Stimulated activated CD4-positive, alpha-beta T cell treated with anti-CD3 and anti-CD28 coated beads, TNF-alpha, amount 100 ng/mL, for 48 hours (primary cell): ENCODE data around the gene MYH15.

Experiments
- DNase-seq, 3 donors: peaks; one replicate each; pipeline ENCODE4 v3.0.0-alpha.2; 2020; ENCODE audit warnings: low read depth in 3 of 3

MYH15 gene

DNA sequence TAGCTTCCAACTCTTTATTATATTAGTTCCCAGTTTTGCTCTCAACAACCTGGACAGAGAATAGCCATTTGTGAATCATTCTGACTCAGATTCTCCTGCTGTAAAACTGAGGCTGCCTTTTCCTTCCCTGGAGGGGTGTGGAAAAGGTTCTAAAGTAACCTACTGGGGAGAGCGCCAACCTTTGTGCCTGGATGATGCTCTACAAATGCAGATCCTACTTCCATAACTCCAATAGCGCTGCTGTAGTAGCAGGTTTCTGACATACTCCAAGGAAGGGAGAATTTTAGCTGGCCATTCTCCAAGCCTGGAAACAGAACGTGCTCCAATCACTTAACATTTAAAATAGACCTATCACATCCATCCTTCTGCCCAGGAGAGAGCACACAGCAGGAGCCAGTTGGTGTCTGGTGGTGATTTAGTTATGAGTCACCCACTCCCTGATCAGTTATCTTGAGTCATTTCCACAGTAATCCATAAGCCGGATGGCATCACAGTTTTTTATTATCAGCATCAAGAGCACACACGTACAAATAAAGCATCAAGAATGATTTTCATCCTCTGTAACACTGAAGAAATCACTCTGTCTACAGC lies 38.3 kb downstream of the MYH15 start:
- DNase-seq, result no peak

DNA sequence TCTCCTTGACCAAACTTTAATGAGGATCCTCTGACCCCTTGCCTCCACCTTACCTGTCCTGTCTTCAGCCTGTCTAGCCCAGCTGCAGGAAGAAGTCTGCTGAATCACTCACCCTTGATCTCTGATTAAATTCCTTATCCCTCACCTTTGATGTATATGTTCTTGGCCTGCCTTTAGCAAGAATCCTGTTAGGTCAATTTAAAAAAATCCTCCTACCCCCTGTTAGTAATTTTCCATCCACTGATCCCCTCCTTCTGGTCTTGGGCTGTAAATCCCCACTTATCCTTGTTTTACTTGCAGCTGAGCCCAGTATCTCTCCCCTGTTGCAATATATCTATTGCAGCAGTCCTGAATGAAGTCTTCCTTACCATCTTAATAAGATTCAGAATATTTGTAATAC lies 39.0 kb downstream of the MYH15 start:
- DNase-seq, result no peak

DNA sequence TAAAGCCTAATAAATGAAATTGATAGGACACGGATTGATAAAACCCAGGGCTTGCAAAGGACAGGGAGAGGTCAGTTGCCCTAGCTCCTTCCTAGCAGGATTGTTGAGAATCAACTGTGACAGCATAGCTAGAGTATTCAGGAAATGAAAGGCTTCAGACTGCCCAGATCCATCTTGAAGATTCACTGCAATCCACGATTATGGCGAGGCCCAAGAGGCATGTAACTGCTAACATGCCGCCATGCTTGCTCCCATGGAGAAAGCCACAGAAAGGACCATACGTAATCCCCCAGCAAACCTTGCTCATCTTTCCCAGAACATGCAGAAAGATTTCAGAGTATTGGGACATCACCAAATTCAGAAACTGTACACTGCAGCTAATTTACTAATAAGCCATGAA lies 41.3 kb downstream of the MYH15 start:
- no peak for DNase-seq

DNA sequence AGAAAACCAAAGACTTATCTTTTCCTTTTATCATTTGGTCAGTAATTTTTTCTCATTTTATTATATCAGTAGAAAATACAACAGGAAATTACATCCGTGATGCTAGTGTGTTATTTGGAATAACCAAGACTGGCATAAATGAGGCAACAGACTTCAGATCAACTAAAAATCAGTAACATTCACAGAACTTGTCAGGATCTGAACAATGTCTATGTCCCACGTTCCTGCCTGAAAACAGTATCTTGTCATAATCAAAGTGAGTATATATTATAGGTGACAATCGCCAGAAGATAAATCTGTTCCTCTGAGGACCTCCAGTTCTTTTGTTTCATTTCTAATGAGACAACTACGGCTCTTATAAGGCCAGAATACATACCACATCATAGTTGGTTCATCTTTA lies 41.8 kb downstream of the MYH15 start:
- no peak for DNase-seq

DNA sequence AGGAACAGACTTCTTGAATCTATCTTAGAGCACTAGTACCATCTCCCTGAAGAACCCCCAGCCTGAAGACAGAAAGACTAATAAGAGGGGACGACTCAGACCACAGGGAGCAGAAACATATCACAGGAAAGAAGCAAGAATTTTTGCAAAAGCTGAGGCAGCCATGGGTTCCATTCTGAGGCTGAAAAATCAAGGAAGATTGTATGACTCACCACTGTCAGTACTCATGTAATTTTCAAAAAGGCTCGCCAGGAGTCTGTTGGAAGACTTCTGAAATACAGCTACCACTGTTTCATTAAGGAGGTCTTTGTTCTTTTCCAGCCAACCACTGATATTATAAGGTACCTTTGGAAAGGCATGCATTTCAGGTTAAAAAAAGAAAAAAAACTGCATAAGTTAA lies 47.5 kb downstream of the MYH15 start:
- DNase-seq, result no peak

DNA sequence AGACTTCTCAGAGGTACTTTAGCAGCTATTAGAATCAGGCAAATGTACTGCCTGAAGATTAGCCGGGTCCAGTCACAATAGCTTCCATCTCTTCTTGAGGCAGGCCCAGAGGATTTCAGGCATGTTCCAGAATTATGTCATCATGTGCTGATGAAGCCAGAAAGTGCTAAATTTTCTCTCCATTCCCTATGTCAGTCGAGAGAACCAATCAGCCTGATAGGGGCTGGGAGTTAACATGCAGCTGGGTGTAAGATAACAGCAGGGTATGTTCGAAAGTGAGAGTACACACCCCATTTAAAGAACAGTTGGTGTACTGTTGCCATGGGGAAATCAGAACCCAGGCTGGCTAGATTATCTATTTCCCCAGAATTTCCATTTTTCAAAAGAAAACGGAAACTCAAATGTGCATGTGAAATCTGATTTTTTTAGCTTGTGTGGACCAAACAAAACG lies 48.7 kb downstream of the MYH15 start:
- no peak for DNase-seq

DNA sequence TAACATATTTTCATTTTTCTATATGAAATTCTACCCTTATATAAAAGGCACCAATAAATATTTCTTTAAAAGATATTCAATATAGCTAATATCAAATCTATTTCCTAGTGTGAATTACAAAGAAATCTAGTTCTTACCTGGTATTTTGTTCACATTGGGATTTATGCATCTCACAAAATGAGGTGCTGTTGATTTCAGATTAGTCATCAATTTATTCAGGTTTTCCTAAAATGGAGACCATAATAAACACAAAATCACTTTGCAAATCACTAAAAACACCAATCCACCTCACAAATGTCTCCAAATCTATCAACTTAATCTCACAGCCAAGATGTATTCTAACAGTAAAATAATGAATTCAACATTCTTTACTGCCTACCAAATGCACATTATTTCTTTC lies 51.2 kb downstream of the MYH15 start:
- no peak for DNase-seq

DNA sequence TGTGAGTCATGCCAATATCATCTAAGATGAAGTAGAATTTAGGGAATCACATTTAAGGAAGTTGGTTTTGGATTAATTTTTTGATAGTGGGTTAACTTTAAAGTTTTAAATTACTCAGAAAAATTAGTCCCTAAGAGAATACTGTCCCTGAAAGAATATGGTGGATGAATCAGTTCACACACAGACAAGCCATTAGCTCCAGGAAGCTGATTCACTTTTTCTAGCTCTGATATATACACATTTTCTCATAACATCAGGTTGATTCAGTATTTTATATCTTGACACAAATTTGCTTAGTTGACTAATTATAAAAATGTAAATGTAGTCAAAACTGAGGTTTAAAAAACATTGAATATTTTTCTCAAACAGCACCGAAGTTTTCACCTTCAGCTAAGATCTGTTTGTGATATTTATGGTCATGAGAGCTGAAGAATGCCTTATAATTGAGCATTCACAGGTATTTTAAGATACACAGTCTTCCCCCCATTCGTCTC lies 55.1 kb downstream of the MYH15 start:
- no peak for DNase-seq

DNA sequence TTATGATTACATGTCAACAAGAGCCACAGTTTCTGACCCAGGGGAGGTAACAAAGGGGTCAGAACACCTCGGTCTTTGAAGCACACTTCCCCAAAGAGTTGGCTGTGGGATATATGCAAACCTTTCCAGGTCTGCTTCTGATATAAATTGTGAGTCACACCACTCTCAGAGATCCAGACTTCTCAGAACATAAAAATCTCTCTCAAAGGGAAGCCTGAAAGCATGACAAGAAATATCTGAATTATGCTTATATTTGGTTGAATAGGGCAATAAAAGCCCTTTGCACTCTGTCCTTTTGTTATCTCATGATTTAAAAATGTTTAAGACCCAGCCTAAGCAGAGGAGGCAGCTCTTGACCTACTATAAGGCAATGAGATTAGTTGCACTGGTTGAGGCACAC lies 56.8 kb downstream of the MYH15 start:
- DNase-seq, result no peak

DNA sequence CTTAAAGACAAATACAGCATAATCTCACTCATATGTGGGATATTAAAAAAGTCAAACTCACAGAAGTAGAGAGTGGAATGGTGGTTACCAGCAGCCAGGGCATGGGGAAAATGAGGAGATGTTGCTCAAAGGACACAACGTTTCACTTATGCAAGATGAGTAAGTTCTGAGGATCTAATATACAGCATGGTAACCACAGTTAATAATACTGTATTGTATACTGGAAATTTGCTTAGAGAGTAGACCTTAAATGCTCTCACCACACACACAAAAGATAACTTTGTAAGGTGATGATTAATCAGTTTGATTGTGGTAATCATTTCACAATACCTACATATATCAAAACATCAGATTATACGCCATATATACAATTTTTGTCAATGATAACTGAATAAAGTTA lies 60.0 kb downstream of the MYH15 start:
- no peak for DNase-seq

DNA sequence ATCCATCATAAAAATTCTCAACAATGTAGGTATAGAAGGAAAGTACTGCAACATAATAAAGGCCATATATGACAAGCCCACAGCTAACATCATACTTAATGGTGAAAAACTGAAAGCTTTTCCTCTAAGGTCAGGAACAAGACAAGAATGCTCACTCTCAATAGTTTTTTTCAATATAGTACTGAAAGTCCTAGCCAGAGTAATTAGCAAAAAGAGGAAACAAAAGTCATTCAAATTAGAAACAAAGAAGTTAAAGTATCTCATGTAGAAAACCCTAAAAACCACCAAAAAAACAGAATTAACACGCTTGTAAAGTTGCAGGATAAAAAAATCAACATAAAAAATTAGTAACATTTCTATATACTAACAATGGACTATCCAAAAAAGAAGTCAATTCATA lies 61.8 kb downstream of the MYH15 start:
- DNase-seq, result no peak

DNA sequence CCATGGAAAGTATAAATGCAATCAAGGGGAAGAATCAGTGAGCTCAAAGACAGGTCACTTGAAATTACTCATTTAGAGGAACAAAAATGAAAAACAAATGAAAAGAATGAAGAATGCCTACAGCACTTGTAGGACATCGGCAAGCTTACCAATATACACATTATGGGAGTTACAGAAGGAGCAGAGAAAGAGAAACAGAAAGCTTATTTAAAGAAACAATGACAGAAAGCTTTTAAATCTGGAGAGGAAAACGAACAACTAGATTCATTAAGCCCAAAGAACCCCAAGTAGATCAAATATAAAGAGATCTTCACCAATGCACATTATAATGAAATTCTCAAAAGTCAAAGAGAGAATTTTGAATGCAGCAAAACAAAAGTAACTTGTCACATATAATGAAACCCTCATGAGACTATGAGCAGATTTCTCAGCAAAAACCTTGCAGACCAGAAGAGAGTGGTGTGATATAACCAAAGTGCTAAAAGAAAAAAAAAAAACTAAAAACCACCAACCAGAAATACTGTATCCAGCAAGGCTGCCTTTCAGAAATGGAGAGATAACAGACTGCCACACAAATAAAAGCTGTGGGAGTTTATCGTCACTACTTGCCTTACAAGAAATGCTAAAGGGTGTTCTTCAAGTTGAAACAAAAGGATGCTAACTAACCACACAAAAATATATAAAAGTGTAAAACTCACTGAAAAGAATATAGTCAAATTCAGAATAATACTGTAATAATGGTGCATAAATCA lies 63.1 kb downstream of the MYH15 start:
- DNase-seq, result no peak

DNA sequence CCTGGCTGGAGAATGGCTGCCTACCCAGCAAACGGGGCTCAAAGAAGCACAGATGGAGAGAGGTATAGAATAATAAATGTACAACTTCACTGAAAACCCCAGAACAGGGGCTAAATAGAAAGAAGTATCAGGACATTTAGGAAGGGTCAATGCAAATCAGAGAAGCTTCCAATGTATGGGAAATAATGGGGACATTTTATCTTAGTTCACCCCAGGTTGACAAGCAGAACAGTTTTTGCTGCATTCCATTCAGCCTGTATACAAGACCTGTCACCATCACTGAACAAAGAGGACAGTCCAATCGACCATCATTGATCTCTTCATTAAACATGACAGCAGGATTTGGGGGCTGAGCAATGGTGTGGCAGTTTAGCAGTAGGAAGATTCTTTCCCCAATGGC lies 68.1 kb downstream of the MYH15 start:
- DNase-seq, result no peak

DNA sequence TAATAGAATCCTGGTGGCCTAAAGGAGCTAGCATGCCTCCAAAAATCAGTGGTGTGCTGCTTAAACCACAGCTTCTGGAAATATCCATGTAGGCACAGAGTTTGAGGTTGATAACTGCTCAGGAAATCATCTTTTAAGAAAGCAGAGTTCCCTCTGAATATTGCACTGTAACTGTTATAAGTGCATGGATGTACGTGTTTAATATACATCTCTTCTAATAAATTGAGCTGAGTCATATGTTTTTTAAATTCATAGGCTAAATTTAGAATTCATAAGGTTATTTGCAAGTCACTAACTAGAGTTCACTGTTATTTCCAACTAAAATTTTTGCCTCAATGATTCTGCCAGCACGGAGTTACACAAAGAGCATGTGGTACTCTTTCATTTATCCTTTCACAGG lies 68.9 kb downstream of the MYH15 start:
- no peak for DNase-seq

DNA sequence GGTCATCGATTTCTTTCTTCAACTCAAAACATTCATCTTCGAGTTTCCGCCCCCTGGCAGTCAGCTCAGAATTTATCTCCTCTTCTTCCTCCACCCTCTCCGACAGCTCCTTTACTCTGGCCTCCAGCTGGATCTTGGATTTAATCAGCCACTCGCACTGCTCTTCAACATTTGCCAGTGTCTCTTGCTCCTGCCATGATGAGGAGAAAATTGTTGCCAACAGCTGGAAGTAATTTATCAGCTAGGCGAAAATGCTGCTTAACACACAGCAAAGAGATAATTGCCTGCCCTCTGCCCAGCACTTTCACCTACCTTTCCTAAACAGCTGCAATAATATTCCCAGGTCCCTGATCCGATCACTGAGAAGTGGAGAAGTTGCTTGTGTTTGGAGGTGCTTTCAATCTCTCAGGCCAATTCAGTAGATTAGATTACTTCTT lies 69.3 kb downstream of the MYH15 start:
- DNase-seq, result no peak

DNA sequence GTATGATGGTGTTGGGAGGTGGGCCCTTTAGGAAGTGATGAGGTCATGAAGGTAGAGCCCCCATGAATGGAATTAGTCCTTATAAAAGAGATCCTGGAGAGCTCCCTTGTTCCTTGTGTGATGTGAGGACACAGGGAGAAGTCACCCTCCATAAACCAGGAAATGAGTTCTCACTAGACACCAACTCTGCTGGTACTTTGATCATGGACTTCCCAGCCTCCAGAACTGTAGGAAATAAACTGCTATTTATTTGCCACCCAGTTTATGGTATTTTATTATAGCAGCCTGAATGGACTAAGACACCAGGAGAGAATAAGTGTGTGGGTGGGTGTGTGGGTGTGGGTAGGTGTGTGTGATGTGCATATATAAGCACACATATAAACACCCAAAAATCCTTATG lies 71.9 kb downstream of the MYH15 start:
- no peak for DNase-seq

DNA sequence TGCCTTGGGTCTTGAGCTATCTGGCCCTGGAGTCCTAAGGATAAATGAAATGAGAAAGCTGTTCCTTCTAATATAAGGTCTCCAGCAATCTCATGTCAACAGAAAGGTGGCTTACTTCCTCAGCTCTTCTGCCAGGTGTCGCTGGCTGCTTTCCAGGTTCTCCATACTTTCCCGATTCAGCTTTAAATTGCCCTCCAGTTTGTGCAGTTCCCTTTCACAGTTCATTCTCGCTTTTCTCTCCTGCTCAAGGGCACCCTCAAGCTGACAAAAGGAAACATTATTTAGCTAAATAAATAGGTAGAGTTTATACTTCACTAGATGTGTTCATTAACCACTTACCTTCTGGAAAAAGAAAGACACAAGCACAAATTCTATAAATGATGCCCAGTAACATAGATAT lies 73.0 kb downstream of the MYH15 start:
- no peak for DNase-seq

DNA sequence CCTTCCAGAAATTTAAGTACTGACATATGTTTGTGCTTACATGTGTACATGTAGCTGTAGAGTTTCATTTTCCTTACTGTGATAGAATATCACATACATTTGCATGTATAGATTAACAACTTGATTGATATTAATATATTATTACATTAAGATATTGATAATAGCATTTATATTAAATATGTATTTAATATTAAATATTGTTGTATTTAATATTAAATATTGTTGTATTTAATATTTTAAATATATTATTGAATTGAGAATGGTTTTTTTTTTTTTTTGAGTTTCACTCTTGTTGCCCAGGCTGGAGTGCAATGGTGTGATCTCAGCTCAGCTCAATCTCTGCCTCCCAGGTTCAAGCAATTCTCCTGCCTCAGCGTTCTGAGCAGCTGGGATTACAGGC lies 76.5 kb downstream of the MYH15 start:
- DNase-seq, result no peak

DNA sequence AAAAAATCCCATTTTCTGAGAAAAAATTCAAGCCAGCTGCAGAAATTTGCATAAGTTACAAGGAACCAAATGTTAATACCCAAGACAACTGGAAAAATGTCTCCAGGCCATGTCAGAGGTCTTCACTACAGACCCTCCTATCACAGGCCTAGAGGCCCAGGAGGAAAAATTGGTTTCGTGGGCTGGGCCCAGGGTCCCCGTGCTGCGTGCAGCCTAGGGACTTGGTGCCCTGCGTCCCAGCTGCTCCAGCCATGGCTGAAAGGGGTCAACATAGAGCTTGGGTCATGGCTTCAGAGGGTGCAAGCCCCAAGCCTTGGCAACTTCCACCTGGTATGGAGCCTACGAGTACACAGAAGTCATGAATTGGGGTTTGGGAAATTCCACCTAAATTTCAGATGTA lies 78.0 kb downstream of the MYH15 start:
- no peak for DNase-seq

DNA sequence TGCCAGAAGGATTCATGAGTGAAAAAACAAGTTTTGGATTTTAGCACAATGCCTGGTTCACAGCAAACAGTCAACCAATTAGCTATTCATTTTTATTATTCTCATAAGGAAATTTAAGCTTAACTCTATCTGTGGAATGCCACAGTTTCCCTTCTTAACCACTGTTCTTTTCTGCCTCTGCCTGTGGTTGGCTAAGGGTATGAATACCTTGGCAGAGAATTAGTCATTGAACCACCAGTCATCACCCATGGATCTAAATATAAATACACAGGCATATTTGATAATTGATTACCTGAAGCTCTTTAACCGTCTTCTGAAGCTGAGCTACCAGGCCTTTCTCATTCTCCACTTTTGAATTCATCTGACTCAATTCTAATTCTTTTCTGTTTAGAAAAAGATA lies 79.9 kb downstream of the MYH15 start:
- DNase-seq, result no peak

DNA sequence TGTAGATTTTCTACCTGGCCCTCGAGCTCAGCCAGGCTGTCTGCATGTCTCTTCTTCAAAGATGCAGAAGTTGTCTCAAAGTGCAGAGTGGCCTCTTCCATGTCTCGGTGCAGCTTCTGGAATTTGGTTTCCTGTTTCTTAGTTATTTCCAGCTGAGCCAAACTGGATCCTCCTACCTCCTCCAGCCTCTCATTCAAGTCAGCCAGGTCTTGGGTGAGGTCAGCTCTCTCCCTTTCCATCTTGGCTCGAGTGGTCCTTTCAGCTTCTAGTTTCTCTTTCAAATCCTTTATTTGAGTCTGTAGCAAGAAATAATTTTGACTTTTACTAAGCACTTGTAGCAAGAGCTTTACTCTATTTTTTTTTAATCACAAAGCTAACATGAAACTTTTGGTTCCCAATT lies 81.8 kb downstream of the MYH15 start:
- no peak for DNase-seq

DNA sequence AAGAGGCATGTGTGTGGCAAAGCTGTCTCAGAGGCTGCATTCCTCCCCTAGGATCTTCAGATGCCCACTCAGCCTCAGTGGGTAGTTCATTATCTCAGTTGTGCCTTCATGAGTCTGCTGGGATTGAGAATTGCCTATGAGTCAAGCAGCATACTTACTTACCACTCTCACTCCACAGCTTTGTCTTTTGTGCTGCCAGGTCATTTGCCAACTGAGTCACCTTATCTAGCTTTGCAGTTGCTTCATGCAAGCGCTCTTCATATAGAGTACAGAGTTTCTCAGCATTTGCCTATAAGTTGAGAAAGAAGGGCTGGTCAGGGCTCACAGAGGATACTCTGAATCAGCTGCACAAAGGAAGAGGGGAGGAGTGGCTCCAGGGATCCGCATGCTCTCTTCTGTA lies 89.5 kb downstream of the MYH15 start:
- peak in 1 of 3 donors; percentile 10 for DNase-seq

DNA sequence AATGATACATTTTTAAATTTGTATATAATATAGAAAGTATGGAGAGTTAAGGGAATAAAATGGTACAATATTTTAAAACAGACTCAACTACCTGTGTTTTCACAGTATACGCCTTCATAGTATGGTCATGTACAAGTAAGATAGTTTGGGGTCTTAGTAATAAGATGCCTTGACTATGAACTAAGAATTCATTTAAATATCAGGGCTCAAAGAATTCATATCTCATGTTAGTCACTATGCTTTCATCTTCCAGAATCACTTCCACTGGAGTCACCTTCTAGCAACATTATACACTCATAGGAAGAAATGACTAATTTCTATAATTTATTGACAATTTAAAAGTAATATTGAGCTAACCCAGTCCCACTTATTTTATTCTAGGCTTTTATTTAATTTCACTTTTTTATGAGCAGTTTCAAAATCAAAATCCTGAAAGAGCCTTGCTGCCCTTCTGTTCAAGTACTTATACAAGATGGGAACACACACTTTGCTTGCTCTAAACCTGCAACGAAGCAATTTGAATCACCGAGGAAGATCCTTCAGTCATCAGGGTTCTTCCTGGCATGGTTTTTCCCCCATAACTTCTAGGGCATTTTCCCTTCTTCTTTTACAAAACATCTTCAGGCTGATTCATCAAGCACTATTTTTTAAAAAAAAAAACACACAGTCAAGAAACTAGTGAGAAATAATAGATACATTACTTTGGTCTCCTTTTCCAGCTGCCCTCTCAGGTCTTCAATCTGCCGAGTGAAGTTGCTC lies 94.1 kb downstream of the MYH15 start:
- no peak for DNase-seq
